SK-N-DZ (cell line): Measurements from ENCODE around the gene MRPS22.
"Not testable (repeated sequence)": the region's sequence is repeated elsewhere in the genome, so short reads cannot be mapped to it uniquely, and the experiment has no call there.

Experiments
- DNase-seq: peaks from one replicate; pipeline ENCODE4 v3.0.0-alpha.2; 2015; ENCODE audit warnings: low spot score
- small RNA-seq, 2 experiments: library from RNA; depleted of rRNA; stranded (forward); fragments of <200 nt; gene quantifications; one replicate each; pipeline ENCODE3, GENCODE V24; 2014

The MRPS22 gene

GRCh38 chr3:139394116-139394515 is 50.3 kb downstream of the MRPS22 start:
- DNase-seq: peak; percentile 49

GRCh38 chr3:139396707-139397106 is 52.9 kb downstream of the MRPS22 start:
- no peak for DNase-seq

- not testable (repeated sequence) for DNase-seq
Measured at GRCh38 chr3:139401155-139401554, 57.3 kb downstream of the MRPS22 start.

Small RNAs within 50 kb of the gene (small RNA-seq; reads per million reads assigned to genes)
- 0 reads per million in 2 experiments for gene RF00026
